ENCODE measurements around the gene GAB2. TPM values are rescaled to one million over a fixed set of nuclear protein-coding genes. Genes with fewer than 3 reads are reported as not detected.

Gene GAB2
- total RNA-seq, 4 donors from 2014 or later, result 18.0 to 42.4 (median 26.0) TPM

GRCh38 chr11:78190374-78190773, 227.2 kb downstream of the GAB2 start:
- 72% methylated on average over 3 of the region's 3 CpGs for WGBS

GRCh38 chr11:78189851-78190250, 227.8 kb downstream of the GAB2 start:
- Histone ChIP-seq H3K27ac (replicated peaks in 1 of 4) (peak overlapping the region in 2 of 4 donors; percentile 80 to 89), H3K9me3 (no peaks in the 10 kb centered on the region), H3K4me3 (peak overlapping the region; percentile 75 to 94 (median 82)), H3K27me3 (no peaks in the 10 kb centered on the region), H3K36me3 (peaks cover 0 to 4% (median 0%) of the 10 kb centered on the region in 4 donors), H3K4me1 (peaks cover 25 to 77% (median 59%) of the 10 kb centered on the region in 4 donors)
- TF ChIP-seq POLR2AphosphoS5 (IDR thresholded peaks at IDR 0.05) (no peak), CTCF (IDR thresholded peaks at IDR 0.05) (no peak), EP300 (IDR thresholded peaks at IDR 0.05) (no peak), POLR2A (IDR thresholded peaks at IDR 0.05; ENCODE audit: low read depth) (no peak)
- intact Hi-C loops (cut with DNase I), result loop anchor here (5.0 kb wide), 2 partner anchors 43 to 372 kb away; no protein-coding TSS in a partner anchor
- 44% methylated on average over 3 of the region's 3 CpGs for WGBS
- DNase-seq (ENCODE audit: extremely low spot score), result no peak

More at GRCh38 chr11:78190374-78190773, 227.2 kb downstream of the GAB2 start:
- H3K27me3 ChIP-seq, result no peaks in the 10 kb centered on the region
- peaks cover 0 to 4% (median 0%) of the 10 kb centered on the region in 4 donors for H3K36me3 ChIP-seq
- TF ChIP-seq CTCF (IDR thresholded peaks at IDR 0.05) (no peak), POLR2AphosphoS5 (IDR thresholded peaks at IDR 0.05) (no peak), EP300 (IDR thresholded peaks at IDR 0.05) (no peak), POLR2A (IDR thresholded peaks at IDR 0.05; ENCODE audit: low read depth) (no peak)
- H3K4me1 ChIP-seq, result peaks cover 25 to 74% (median 59%) of the 10 kb centered on the region in 4 donors
- no peak for DNase-seq (ENCODE audit: extremely low spot score)
- no peaks in the 10 kb centered on the region for H3K9me3 ChIP-seq
- intact Hi-C loops (cut with DNase I), result no loop called here
- H3K27ac ChIP-seq (replicated peaks in 1 of 4), result no peak overlapping the region
- H3K4me3 ChIP-seq, result no peak overlapping the region

DNA sequence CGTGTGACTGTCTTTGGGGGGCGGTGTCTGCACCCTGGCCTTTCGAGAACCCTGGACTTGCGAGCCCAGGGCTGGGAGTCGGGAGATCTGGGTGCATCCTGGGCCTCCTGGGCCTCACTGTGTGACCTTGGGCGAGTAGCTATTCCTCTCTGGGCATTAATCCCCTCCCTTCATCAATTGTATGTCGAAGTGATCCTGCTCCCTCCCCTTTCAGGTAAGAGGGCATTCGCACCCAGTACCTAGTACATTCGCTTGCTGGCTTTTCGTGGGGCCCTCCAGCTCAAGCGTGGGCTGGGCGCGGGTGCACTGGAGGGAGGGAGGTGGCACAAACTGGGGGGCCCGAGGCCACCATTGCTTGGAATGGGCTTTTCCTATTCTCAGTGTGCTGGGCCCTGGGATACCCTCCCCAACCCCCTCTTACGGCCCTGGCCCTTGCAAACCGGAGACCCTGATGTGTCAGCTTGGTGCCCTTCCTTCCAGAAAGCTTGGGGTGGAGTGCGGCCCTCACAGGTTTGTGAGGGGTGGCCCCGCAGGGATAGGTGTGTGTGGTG, 228.4 kb downstream of the GAB2 start:
- intact Hi-C loops (cut with DNase I), result loop anchor here (5.0 kb wide), 2 partner anchors 42 to 373 kb away; no protein-coding TSS in a partner anchor
- peaks cover 25 to 74% (median 60%) of the 10 kb centered on the region in 4 donors for H3K4me1 ChIP-seq
- no peaks in the 10 kb centered on the region for H3K9me3 ChIP-seq
- no peak for DNase-seq (ENCODE audit: extremely low spot score)
- peak overlapping the region; percentile 80 to 89 (median 86) for H3K27ac ChIP-seq (replicated peaks in 1 of 4)
- no peaks in the 10 kb centered on the region for H3K27me3 ChIP-seq
- WGBS, result 16% methylated on average over 16 of the region's 18 CpGs
- H3K4me3 ChIP-seq, result peak overlapping the region; percentile 75 to 94 (median 82)
- TF ChIP-seq POLR2AphosphoS5 (IDR thresholded peaks at IDR 0.05) (no peak), POLR2A (IDR thresholded peaks at IDR 0.05; ENCODE audit: low read depth) (no peak), CTCF (IDR thresholded peaks at IDR 0.05) (no peak), EP300 (IDR thresholded peaks at IDR 0.05) (no peak)
- peaks cover 0 to 4% (median 0%) of the 10 kb centered on the region in 4 donors for H3K36me3 ChIP-seq

DNA sequence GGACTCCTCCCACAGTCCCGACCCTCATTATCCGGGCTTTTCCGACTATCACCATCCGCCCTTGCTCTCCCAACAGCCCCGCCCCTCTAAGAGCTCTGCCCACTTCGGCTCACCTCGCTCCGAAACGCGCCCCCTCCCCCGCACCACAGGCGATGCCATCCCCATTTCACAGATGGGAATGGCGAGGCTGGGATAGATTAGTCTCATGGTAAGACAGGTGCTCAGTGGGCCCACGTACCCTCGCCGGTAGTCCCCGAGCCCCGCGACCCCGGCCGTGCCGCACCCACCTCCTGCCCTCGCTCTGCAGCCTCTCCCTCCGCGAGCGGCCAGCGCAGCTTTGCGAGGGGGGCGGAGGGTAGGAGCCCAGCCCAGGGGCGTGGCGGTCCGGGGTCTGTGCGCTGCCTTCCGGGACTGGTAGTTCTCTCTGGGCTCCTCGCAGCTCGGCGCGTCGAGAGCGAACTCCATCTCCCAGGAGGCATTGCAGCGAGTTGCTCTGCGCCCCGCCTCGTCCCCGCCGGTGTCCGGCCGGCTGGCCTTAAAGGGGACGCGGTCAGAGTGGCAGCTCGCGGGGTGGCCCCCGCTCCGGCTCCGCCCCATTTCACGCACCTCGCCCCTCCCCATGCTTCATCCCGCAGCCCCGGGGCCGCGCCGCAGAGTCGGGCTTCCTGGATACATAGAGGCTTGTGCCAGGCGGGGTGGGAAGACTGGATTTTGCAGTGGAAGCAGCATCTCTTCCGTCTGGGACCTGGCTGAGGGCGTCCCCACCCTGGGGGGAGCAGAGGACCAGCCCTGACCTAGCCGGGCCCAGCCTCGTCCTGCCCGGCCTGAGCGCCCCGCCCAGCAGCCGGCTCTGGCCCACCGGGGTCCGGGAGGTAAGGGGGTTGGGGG, 229.1 kb downstream of the GAB2 start, which contains the start of the genes KCTD21 and USP35:
KCTD21 (minus strand) TSS at position 341 of the 888 bp plus-strand sequence. CDS start 14,072 bp downstream, outside the sequence.
USP35 (plus strand) TSS at position 634 of the 888 bp plus-strand sequence. CDS start 7,327 bp downstream, outside the sequence.
- H3K27ac ChIP-seq (replicated peaks in 1 of 4), result peak within 1 kb of the TSS; percentile 80 to 89 (median 86)
- DNase-seq (ENCODE audit: extremely low spot score), result peak; percentile 99
- intact Hi-C loops (cut with DNase I), result loop anchor here (5.0 kb wide), 2 partner anchors 41 to 374 kb away; no protein-coding TSS in a partner anchor
- peaks cover 25 to 68% (median 61%) of the 10 kb centered on the region in 4 donors for H3K4me1 ChIP-seq
- H3K36me3 ChIP-seq, result peaks cover 0 to 4% (median under 1%) of the 10 kb centered on the region in 4 donors
- 2% methylated on average over 25 of the region's 74 CpGs for WGBS
- H3K4me3 ChIP-seq, result peak within 1 kb of the TSS; percentile 75 to 94 (median 82)
- TF ChIP-seq POLR2A (IDR thresholded peaks at IDR 0.05; ENCODE audit: low read depth) (peak; percentile 74), POLR2AphosphoS5 (IDR thresholded peaks at IDR 0.05) (peak; percentile 90 to 96), EP300 (IDR thresholded peaks at IDR 0.05) (no peak)
- H3K9me3 ChIP-seq, result no peaks in the 10 kb centered on the region
- H3K27me3 ChIP-seq, result no peaks in the 10 kb centered on the region
